Panc1 (cell line): ENCODE measurements around the gene IPO11. TPM values are rescaled to one million over a fixed set of nuclear protein-coding genes. Genes with fewer than 3 reads are reported as not detected.

ENCODE experiments used
- ATAC-seq: fragments of 200-7000 bp; cut with Tn5 transposase; 2 replicates; pipeline ENCODE4 v1.9.1; 2020; ENCODE audit warnings: mild to moderate bottlenecking, moderate library complexity
- BruUV-seq: library from RNA; stranded (reverse); fragments of 400-500 nt; replicated peaks from 2 replicates; lab custom pipeline; 2021; lab: Mats Ljungman, UMichigan
- CTCF ChIA-PET: fragments of 300-600 bp; sonication (Branson Sonifier 250); formaldehyde crosslinking; loops from one replicate; lab custom pipeline; 2022; ENCODE audit warnings: antibody characterized with exemption; lab: Charles Lee
- POLR2A ChIA-PET: fragments of 300-600 bp; sonication (Branson Sonifier 250); formaldehyde crosslinking; loops from one replicate; lab custom pipeline; 2022; ENCODE audit warnings: antibody characterized with exemption; lab: Charles Lee
- DNase-seq: peaks from one replicate; pipeline ENCODE4 v3.0.0-alpha.2; 2010; ENCODE audit warnings: low read depth, low spot score
- H3K27ac ChIP-seq: 2 replicates; pipeline ENCODE4 v1.5.1; 2011; ENCODE audit warnings: mild to moderate bottlenecking, low read length, inconsistent platforms
- H3K27me3 ChIP-seq: fragments of 200-500 bp; sonication (Bioruptor generic); 2 replicates; pipeline ENCODE4 v1.6.0; 2014; ENCODE audit warnings: low read length, inconsistent platforms; ENCODE audit not compliant: control insufficient read depth, insufficient read depth
- H3K36me3 ChIP-seq: fragments of 200-500 bp; sonication (Bioruptor generic); 2 replicates; pipeline ENCODE4 v1.5.1; 2014; ENCODE audit warnings: inconsistent platforms, mild to moderate bottlenecking, low read length, moderate library complexity; ENCODE audit not compliant: control insufficient read depth, insufficient read depth
- H3K4me1 ChIP-seq: 2 replicates; pipeline ENCODE4 v1.5.1; 2011; ENCODE audit warnings: inconsistent platforms, mild to moderate bottlenecking, low read length, moderate library complexity; ENCODE audit not compliant: control insufficient read depth, insufficient read depth
- H3K4me3 ChIP-seq, 2 experiments: 2 replicates each; pipeline ENCODE4 v1.5.1; 2011 to 2012; ENCODE audit warnings: low read depth in 2 of 2, low read length in 2 of 2, mild to moderate bottlenecking in 2 of 2, inconsistent platforms in 1 of 2, moderate library complexity in 1 of 2
- H3K9me3 ChIP-seq: fragments of 200-500 bp; sonication (Bioruptor generic); 2 replicates; pipeline ENCODE4 v1.5.1; 2014; ENCODE audit warnings: low read depth, mild to moderate bottlenecking, inconsistent platforms, low read length, moderate library complexity; ENCODE audit not compliant: control insufficient read depth, insufficient read depth
- CTCF ChIP-seq: fragments of 450-650 bp; IDR thresholded peaks from 2 replicates; pipeline ENCODE4 v1.5.1; 2017; ENCODE audit warnings: mild to moderate bottlenecking
- POLR2AphosphoS5 ChIP-seq: IDR thresholded peaks from 2 replicates; pipeline ENCODE4 v1.6.1; 2012; ENCODE audit warnings: mild to moderate bottlenecking, low read depth, low read length, moderate library complexity
- REST ChIP-seq, 2 experiments: IDR thresholded peaks; 2 replicates each; pipeline ENCODE4 v1.6.1; 2011 to 2012; ENCODE audit warnings: low read depth in 2 of 2, control low read depth in 1 of 2, low read length in 1 of 2, mild to moderate bottlenecking in 1 of 2, moderate library complexity in 1 of 2; ENCODE audit not compliant: insufficient read depth in 1 of 2
- SIN3A ChIP-seq: IDR thresholded peaks from 2 replicates; pipeline ENCODE4 v1.6.1; 2012; ENCODE audit warnings: low read depth, mild to moderate bottlenecking, low read length, moderate library complexity, borderline replicate concordance; ENCODE audit not compliant: insufficient read depth
- TCF7L2 ChIP-seq: IDR thresholded peaks from 2 replicates; pipeline ENCODE4 v1.6.1; 2011; ENCODE audit warnings: mild to moderate bottlenecking, low read depth, low read length, inconsistent platforms
- in situ Hi-C: cut with HindIII; loops from 2 replicates; pipeline ENCODE4 v1.10.0; 2016; ENCODE audit warnings: low sequenced_read_pairs, low pct_unique_long_range_greater_than_20kb
- intact Hi-C: fragments of 100-400 bp; cut with micrococcal nuclease; formaldehyde crosslinking; loops from one replicate; pipeline ENCODE4 v1.10.0; 2022; ENCODE audit not compliant: unreplicated experiment
- total RNA-seq: library from RNA; stranded (reverse); gene quantifications from one replicate; pipeline ENCODE4 v1.2.1, GENCODE V29; 2021; ENCODE audit not compliant: unreplicated experiment

The IPO11 gene
- total RNA-seq, 1 experiment from 2014 or later = 39.8 TPM

- no peaks in the 10 kb centered on the region for H3K27me3 ChIP-seq
These were observed 130.2 kb downstream of the IPO11 start for GRCh38 chr5:62542720-62543119.

GRCh38 chr5:62547945-62548630 is 135.5 kb downstream of the IPO11 start:
- H3K27me3 ChIP-seq = no peaks in the 10 kb centered on the region
- CTCF ChIA-PET = no interaction called here
- H3K4me1 ChIP-seq = no peaks in the 10 kb centered on the region
- no peaks in the 10 kb centered on the region for H3K9me3 ChIP-seq
- POLR2A ChIA-PET = no interaction called here
- H3K36me3 ChIP-seq = no peaks in the 10 kb centered on the region
- no TSS peak for BruUV-seq
- in situ Hi-C loops (no loop called here), intact Hi-C loops (no loop called here)
- no peak for DNase-seq
- no peak for ATAC-seq
- no peak overlapping the region for H3K27ac ChIP-seq
- TF ChIP-seq SIN3A = no peak
- TF ChIP-seq POLR2AphosphoS5 = no peak
- TF ChIP-seq CTCF = no peak
- TF ChIP-seq TCF7L2 = no peak
- no peak for TF ChIP-seq REST (IDR thresholded peaks at IDR 0.05; ENCODE audit: insufficient read depth in 1 of 2, low read depth in 2 of 2, low read length in 1 of 2)
- H3K4me3 ChIP-seq = no peak overlapping the region

More at GRCh38 chr5:62542720-62543119, 130.2 kb downstream of the IPO11 start:
- H3K27ac ChIP-seq = no peak overlapping the region
- no peaks in the 10 kb centered on the region for H3K36me3 ChIP-seq
- ATAC-seq = no peak
- POLR2A ChIA-PET = no interaction called here
- no peak overlapping the region for H3K4me3 ChIP-seq
- CTCF ChIA-PET = no interaction called here
- no peaks in the 10 kb centered on the region for H3K4me1 ChIP-seq
- H3K9me3 ChIP-seq = no peaks in the 10 kb centered on the region
- in situ Hi-C loops = no loop called here
- no TSS peak for BruUV-seq
- DNase-seq = no peak
- TF ChIP-seq TCF7L2 (no peak), SIN3A (no peak), POLR2AphosphoS5 (no peak), REST (IDR thresholded peaks at IDR 0.05; ENCODE audit: insufficient read depth in 1 of 2, low read depth in 2 of 2, low read length in 1 of 2) (no peak), CTCF (no peak)
- intact Hi-C loops = no loop called here
